ENCODE data around the gene LRRC9.
A peak's percentile ranks its signal among the peaks of the same experiment; 100 is the strongest.
"Not testable (repeated sequence)": the region's sequence is repeated elsewhere in the genome, so short reads cannot be mapped to it uniquely, and the experiment has no call there.

Gene LRRC9

GRCh38 chr14:59919570-59920377 lies at the start of gene LRRC9:
Gene LRRC9 (plus strand): TSS chr14:59920144.
- DNase-seq, result peak; percentile 83

GRCh38 chr14:59870277-59871165 lies 49.4 kb upstream of the LRRC9 start, which contains the start of gene RTN1:
Gene RTN1 (minus strand): TSS chr14:59870776. CDS start chr14:59870630, 146 bp downstream.
- DNase-seq, result peak; percentile 73

DNA sequence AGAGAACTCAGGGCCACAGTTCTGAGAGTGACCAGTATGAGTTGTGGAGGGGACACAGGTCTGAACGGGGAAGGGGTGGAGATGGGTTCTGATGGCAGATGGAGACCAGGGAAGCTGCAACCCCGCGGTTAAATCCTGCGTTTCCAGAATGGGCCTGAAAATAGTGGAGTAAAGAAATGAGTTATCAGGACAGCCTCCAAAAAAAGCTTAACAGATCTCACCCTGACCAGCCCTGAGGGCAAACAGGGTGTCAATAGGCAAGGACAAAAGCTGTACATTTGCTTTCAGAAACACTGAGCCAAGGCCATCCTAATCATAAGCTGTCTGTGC lies 48.8 kb upstream of the LRRC9 start:
- DNase-seq, result no peak

- no peak for DNase-seq
These were observed 37.0 kb upstream of the LRRC9 start for GRCh38 chr14:59882957-59883356.

DNA sequence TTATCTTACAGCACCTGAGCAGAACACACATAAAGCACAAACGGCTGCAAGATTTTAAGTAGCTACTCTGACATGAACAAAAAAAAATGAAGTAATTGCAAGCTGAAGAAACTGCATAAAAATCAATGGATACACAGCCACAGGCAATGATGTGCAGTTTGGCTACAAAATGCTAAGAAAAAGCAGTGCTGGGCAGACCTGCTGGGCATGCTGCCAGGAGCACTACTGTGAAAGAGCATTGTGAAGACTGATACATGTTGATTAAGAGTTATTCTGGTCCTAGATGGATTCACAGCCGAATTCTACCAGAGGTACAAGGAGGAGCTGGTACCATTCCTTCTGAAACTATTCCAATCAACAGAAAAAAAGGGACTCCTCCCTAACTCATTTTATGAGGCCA lies 29.3 kb upstream of the LRRC9 start:
- no peak for DNase-seq

- DNase-seq, result no peak
These were observed 24.2 kb upstream of the LRRC9 start for GRCh38 chr14:59895721-59896120.

DNA sequence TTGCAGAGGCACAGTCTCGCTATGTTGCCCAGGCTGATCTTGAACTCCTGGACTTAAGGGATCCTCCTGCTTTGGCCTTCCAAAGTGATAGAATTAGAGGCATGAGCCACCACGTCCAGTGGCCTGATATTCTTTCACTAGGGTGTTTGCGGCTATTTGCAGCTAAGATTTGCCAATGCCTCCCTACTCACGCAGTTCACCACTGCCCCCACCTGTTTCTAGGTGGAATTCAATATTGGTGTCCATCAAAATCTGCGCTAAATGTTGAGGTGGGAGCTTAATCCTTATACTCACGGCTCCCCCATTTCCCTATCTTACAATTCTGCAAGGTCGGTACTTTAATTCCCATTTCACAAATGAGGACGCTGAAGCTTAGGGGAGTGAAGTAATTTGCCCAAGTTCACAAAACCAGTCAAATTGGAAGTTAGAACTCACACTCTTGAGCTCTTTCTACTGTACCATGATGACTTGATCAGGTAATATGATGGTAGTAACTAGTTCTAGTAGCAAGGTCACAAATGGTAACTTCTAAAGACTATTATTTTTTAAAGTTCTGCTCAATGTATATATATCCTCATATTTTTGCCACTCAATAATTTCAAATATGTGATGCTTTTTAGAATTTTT lies 22.1 kb upstream of the LRRC9 start:
- no peak for DNase-seq

DNA sequence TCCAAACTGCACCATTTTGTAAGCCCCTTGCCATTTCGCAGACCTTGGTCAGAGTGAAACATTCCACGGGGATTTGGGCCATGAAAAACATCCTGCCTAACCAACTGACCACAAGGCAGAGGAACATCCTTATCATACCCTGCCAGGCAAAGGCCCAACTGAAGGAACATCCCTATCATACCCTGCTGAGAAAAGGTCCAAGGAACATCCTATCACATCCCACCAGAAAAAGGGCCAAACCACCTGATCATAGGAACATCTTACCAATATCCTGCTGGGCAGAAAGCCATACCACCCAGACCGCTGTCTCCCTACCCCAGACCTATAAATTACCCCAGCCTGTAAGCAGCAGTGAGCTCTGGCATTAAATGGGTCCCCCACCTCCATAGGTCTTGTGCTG lies 19.4 kb upstream of the LRRC9 start:
- no peak for DNase-seq

DNA sequence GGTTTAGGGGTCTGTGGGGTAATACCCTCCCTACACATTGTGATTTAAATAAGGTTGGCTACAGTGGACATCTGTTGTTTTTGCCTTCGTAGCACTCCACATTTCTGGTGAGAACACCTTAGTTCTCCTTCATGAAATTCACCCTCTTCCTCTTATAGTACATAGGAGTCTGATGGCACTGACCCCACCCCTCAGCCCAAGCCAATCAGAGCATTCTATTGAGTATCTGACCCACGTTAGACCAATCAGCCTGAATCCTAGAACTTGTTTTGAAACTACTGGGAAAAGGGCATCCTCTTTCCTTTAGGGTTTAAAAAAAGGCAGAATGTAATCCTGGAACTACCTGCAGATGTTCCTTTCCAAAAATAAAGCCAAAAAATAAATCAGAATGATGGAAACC lies 15.8 kb upstream of the LRRC9 start:
- no peak for DNase-seq

GRCh38 chr14:59905188-59905587 lies 14.8 kb upstream of the LRRC9 start:
- no peak for DNase-seq

DNA sequence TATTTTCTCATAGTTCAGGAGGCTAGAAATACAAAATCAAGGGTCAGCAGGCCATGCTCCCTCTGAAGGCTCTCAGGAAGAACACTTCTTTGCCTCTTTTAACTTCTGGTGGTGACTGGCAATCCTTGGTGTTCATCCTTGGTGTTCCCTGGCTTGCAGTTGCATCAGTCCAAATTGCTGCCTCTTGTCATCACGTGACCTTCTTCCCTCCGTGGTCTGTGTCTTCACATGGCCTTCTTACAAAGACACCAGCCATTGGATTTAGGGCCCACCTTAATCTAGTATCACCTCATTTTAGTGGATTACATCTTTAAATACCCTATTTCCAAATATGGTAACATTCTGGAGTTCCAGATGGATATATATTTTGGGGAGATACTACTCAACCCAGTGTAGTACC lies 7.5 kb upstream of the LRRC9 start:
- no peak for DNase-seq

DNA sequence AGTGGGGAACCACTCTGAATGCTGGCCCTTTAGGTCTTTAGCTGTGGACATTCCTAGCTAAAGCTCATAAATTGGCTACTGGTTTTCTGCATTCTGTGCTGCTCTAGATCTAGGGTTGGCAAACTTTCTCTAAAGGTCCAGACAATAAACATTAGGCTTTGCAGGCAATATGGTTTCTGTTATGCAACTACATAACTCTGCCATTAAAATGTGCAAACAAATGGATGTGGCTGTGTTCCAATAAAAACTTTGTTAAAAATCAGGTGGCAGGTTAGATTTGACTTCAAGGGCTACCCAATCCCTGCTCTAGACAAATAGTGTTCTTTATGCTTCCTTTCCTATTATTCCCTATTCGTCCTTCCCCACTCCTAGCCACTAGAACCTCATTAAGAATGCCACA lies 6.8 kb upstream of the LRRC9 start:
- DNase-seq, result no peak

DNA sequence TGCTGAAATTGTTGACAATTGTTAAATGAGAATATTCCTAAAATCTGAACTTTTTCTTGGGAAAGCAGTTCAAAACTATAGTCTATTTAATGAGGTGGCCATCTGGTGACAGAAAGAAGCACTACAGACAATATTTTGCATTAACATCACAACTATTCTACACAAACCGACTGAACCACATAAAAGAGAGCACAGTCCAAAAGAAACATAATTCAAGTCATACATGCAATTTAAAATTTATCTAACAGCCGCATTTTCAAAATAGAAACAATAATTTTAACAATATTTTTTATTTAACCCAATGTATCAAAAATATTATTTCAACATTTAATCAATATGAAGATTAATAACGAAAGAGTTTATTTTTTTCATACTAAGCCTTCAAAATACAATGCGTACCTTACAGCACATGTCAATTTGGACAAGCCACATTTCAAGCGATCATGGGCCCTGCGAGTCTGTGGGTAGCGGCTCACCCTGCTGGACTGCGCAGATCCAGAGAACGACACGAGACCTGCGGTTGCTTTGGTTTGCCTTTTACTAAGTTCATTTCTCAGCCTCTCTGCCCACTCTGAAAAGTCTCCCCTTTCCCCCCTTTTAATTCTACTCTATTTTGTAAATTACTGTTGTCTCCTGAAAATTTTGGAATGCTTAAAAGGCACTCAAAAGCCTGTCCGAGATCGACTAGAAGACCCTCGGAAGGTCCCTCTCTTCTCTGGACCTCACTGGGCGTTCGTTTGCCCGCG lies 947 bp upstream of the LRRC9 start:
- peak; percentile 34 for DNase-seq

- no peak for DNase-seq
These were observed 387 bp downstream of the LRRC9 start for GRCh38 chr14:59920378-59920683.

DNA sequence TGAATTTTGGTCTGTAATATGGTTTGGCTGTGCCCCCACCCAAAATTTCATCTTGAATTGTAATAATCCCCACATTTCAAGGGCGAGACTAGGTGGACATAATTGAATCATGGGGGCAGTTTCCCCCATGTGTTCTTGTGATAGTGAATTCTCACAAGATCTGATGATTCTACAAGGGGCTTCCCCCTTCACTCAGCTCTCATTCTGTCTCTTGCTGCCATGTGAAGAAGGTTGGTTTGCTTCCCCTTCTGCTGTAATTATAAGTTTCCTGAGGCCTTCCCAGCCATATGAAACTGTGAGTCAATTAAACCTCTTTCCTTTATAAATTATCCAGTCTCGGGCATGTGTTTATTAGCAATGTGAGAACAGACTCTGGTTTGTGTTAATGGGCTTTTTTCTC lies 5.9 kb downstream of the LRRC9 start:
- no peak for DNase-seq

DNA sequence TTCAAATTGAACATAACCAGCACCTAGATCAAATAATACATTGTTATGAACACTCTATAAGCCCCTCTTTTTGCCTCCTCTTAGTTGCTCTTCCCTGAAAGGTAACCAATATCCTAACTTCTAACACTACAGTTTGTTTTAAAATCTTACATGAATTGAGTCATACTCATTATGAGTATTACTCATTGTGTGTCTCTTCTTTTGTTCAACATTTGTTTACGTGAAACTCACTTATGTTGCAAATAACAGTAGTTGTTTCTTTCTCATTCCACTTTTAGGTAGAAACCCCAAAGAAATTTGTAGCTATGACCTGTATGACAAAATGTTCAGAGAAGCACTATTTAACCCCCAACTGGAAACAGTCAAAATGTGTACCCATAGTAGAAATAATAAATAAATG lies 6.6 kb downstream of the LRRC9 start:
- DNase-seq, result no peak

DNA sequence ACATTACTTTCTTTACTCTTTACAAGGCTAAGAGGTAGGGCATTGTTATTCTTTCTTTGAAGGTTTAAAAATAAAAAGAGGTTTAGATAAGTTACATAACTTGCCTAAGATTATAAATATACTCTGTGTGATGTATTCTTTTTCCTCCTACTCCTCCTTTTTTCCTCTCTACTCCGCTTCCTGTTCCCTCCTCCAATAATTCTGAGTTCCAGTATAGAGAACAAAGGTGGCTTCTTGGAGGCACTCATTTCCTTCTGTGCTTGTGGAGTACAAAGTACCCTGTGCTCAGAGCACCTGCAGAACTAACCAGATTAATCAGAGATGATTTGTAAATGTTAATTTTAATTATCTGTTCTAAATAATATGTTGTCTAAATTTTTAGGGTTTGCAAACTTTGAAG lies 11.3 kb downstream of the LRRC9 start:
- no peak for DNase-seq

DNA sequence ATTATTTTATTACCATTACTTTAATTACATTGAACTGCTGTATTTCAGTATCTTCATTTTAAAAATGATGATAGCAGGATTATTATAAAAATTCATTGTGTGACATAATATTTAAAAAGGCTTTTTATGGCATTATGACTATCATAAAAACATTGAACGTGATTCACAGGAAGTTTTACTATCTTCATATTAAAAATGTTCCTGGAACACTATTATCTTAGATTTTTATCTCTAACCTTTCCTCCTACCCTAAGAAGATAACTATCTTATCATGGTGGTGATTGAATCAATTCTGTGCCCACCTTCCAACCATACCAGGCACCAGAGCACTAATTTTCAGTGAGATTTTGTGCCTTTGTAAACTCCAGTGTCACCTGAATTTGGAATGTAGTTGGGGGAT lies 16.2 kb downstream of the LRRC9 start:
- no peak for DNase-seq

DNA sequence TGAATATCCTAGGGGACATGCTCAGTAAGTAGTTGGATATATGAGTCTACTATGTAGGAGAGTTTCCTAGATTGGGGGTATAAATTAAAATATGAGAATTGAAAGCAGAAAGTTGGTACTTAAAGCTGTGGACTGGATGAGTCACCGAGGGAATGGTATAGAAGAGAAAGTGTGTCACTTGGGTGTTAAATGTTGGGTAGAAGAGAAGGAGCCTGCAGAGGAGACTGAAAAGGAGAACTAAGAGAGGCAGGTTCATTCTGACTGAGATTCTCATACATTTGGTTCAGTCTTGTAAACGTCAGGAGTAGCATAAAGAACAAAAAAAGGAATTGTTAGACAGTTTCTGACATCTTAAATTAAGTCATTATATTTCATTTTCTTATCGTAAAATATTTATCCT lies 19.9 kb downstream of the LRRC9 start:
- DNase-seq, result no peak

GRCh38 chr14:59942296-59942862 lies 22.4 kb downstream of the LRRC9 start:
- DNase-seq, result not testable (repeated sequence)

GRCh38 chr14:59944909-59945308 lies 25.0 kb downstream of the LRRC9 start:
- DNase-seq, result no peak

DNA sequence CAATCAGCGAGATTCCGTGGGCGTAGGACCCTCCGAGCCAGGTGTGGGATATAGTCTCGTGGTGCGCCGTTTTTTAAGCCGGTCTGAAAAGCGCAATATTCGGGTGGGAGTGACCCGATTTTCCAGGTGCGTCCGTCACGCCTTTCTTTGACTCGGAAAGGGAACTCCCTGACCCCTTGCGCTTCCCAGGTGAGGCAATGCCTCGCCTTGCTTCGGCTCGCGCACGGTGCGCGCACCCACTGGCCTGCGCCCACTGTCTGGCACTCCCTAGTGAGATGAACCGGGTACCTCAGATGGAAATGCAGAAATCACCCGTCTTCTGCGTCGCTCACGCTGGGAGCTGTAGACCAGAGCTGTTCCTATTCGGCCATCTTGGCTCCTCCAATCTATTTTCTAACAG lies 32.2 kb downstream of the LRRC9 start:
- DNase-seq, result not testable (repeated sequence)

- DNase-seq, result not testable (repeated sequence)
These were observed 37.9 kb downstream of the LRRC9 start for GRCh38 chr14:59957890-59958289.
